ENCODE data around the gene VRK3. TPM values are rescaled to one million over a fixed set of nuclear protein-coding genes. Genes with fewer than 3 reads are reported as not detected.

Gene VRK3
- total and polyA plus RNA-seq, 2 donors (not counting 3 experiments of a cell fraction or from before 2014, with no cell fraction given), result 20.4 to 36.0 TPM

DNA sequence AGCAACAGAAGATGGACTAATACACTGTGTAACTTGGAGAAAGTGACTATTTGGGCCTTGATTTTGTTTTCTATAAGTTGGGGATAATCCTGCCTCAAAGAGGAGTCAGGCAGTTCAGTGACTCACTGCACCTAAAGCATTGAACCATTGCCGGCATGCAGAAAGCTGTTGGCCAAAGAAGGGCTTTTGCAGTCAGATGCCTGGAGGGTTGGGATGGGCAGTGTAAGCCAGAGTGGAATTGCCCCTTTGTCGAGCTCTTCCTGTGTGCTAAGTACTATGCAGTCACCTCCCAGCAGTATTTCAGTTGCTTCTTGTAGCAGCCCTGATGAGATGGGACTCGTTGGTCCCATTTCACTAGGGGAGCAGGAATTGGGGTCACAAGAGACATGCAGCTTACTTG, 11.7 kb upstream of the VRK3 start:
- ChIA-PET CTCF (interaction anchor here (1.4 kb wide), 1 partner anchor 10 kb away, joined by 3 read pairs; no protein-coding TSS in a partner anchor), POLR2A (no interaction called here)
- Histone ChIP-seq H3K4me2 (ENCODE audit: insufficient read depth, low read length) (no peak overlapping the region), H3K4me3 (replicated peaks in 1 of 3; ENCODE audit: insufficient read depth in 1 of 3, low read depth in 1 of 3, low read length in 3 of 3) (no peak overlapping the region), H3K36me3 (ENCODE audit: control insufficient read depth in 2 of 2, extremely low read depth in 1 of 2, insufficient read depth in 2 of 2, low read length in 2 of 2) (peaks cover 11 to 32% of the 10 kb centered on the region in 2 experiments), H4K20me1 (replicated peaks; ENCODE audit: control insufficient read depth, extremely low read depth, insufficient read depth, low read length) (no peaks in the 10 kb centered on the region), H3K27ac (ENCODE audit: insufficient read depth, low read depth, low read length) (no peak overlapping the region), H3K9ac (replicated peaks; ENCODE audit: extremely low read depth, insufficient read depth, low read length) (no peak overlapping the region), H3K79me2 (ENCODE audit: control insufficient read depth, insufficient read depth, low read length) (no peaks in the 10 kb centered on the region), H3K4me1 (ENCODE audit: control insufficient read depth, extremely low read depth, insufficient read depth, low read length) (no peaks in the 10 kb centered on the region), H3K27me3 (ENCODE audit: control insufficient read depth in 2 of 2, insufficient read depth in 2 of 2, low read length in 2 of 2) (no peaks in the 10 kb centered on the region), H2AFZ (ENCODE audit: low read depth, low read length) (no peak overlapping the region), H3K9me1 (replicated peaks; ENCODE audit: control insufficient read depth, extremely low read depth, insufficient read depth, low read length) (no peaks in the 10 kb centered on the region), H3K9me3 (replicated peaks; ENCODE audit: control insufficient read depth, insufficient read depth, low read length) (no peaks in the 10 kb centered on the region)
- dilution Hi-C loops (cut with MboI; ENCODE audit: extremely low pct_ligation_motif_present, low sequenced_read_pairs), result no loop called here
- TF ChIP-seq MYC (IDR thresholded peaks at IDR 0.05; ENCODE audit: low read depth, low read length) (no peak), FOS (IDR thresholded peaks at IDR 0.05; ENCODE audit: borderline replicate concordance, insufficient read depth, low read length) (no peak), EZH2 (IDR thresholded peaks at IDR 0.05; ENCODE audit: borderline replicate concordance, low read depth, low read length, severe bottlenecking) (no peak), JUN (IDR thresholded peaks at IDR 0.05; ENCODE audit: borderline replicate concordance, insufficient read depth, insufficient read length, low read depth) (no peak), POLR2AphosphoS5 (IDR thresholded peaks at IDR 0.05; ENCODE audit: insufficient read depth, low read depth, low read length) (no peak), POLR2A (IDR thresholded peaks at IDR 0.05; ENCODE audit: low read depth, low read length) (no peak), GATA2 (IDR thresholded peaks at IDR 0.05; ENCODE audit: insufficient read depth, insufficient read length, low read depth, low read length) (no peak)
- TF ChIP-seq, protein P1, sequence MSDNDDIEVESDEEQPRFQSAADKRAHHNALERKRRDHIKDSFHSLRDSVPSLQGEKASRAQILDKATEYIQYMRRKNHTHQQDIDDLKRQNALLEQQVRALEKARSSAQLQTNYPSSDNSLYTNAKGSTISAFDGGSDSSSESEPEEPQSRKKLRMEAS (IDR thresholded peaks at IDR 0.05; ENCODE audit: insufficient read depth, insufficient read length), result no peak
- TF ChIP-seq, protein P2, sequence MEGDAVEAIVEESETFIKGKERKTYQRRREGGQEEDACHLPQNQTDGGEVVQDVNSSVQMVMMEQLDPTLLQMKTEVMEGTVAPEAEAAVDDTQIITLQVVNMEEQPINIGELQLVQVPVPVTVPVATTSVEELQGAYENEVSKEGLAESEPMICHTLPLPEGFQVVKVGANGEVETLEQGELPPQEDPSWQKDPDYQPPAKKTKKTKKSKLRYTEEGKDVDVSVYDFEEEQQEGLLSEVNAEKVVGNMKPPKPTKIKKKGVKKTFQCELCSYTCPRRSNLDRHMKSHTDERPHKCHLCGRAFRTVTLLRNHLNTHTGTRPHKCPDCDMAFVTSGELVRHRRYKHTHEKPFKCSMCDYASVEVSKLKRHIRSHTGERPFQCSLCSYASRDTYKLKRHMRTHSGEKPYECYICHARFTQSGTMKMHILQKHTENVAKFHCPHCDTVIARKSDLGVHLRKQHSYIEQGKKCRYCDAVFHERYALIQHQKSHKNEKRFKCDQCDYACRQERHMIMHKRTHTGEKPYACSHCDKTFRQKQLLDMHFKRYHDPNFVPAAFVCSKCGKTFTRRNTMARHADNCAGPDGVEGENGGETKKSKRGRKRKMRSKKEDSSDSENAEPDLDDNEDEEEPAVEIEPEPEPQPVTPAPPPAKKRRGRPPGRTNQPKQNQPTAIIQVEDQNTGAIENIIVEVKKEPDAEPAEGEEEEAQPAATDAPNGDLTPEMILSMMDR (IDR thresholded peaks at IDR 0.05; ENCODE audit: extremely low read depth in 1 of 2, insufficient read depth in 1 of 2, low read depth in 1 of 2, low read length in 2 of 2), result no peak
- DNase-seq (ENCODE audit: low read depth, low spot score), result no peak
- intact Hi-C loops (cut with micrococcal nuclease), result no loop called here
- no peak for FAIRE-seq
- BruUV-seq (replicated peaks), result no TSS peak

Measured in endothelial cell of umbilical vein (primary cell).